ENCODE data around the gene HID1.

HID1 gene

DNA sequence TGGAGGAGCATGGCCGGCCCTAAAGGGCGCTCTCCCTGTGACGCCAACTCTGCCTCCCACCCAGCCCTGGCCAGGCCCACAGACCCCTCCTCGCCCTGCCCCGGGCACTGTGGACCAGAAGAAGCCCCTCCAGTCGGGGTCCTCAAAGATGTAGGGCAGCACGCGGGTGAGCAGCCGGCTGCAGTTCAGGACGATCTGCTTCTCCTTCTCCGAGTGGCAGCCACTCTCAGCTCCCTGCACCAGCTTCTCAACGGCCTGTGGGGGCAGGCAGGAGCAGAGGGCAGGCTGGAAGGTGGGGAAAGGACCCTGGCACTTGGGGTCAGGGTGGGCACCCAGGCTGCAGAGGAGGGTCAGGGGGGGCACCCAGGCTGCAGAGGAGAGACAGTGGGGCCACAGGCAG, 8.9 kb downstream of the HID1 start:
- H3K9me3 Mint-ChIP-seq = no peaks in the 10 kb centered on the region
- no peak overlapping the region for H3K27ac Mint-ChIP-seq
- no peak overlapping the region for H3K4me3 Mint-ChIP-seq
- H3K27me3 Mint-ChIP-seq = no peaks in the 10 kb centered on the region
- H3K36me3 Mint-ChIP-seq = no peaks in the 10 kb centered on the region
- peaks cover 4% of the 10 kb centered on the region for H3K4me1 Mint-ChIP-seq

DNA sequence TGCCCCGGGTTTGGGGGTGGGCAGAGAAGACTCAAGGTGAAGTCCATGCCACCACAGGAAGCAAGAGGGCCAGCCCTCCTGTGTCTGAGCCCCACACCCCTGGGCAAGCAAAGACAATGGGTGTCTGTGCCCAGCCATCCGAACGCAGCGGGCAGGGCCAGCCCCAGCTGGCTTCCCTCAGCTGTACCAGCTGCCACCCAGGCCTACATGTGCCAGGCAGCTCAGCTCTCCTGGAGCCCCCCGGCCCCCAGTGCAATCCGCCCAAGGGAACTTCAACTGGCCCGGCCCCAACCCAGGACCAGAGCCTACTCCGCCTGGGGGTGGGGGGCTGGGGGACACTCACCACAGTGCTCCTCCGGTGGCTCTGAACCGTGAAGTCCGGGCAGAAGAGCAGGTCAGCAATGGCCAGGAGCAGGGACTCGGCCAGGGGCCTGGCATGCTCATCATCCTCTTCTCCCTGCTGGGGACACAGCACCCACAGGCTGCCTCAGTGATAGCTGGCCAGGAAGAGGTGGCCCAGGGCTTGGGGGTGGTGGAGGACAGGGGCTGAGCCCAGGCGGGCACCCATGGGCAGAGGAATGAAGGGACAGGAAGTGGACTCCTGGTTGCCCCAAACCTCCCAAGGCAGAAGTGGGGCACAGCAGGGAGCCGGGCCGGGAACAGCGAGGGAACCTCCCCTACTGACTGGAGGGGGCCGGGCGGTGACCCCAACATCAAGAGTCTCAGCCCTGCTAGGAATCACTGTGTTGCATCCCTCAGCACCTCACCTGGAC, 9.8 kb downstream of the HID1 start:
- H3K4me1 Mint-ChIP-seq = peaks cover 4% of the 10 kb centered on the region
- H3K27ac Mint-ChIP-seq = no peak overlapping the region
- no peak overlapping the region for H3K4me3 Mint-ChIP-seq
- H3K9me3 Mint-ChIP-seq = no peaks in the 10 kb centered on the region
- H3K36me3 Mint-ChIP-seq = no peaks in the 10 kb centered on the region
- no peaks in the 10 kb centered on the region for H3K27me3 Mint-ChIP-seq

DNA sequence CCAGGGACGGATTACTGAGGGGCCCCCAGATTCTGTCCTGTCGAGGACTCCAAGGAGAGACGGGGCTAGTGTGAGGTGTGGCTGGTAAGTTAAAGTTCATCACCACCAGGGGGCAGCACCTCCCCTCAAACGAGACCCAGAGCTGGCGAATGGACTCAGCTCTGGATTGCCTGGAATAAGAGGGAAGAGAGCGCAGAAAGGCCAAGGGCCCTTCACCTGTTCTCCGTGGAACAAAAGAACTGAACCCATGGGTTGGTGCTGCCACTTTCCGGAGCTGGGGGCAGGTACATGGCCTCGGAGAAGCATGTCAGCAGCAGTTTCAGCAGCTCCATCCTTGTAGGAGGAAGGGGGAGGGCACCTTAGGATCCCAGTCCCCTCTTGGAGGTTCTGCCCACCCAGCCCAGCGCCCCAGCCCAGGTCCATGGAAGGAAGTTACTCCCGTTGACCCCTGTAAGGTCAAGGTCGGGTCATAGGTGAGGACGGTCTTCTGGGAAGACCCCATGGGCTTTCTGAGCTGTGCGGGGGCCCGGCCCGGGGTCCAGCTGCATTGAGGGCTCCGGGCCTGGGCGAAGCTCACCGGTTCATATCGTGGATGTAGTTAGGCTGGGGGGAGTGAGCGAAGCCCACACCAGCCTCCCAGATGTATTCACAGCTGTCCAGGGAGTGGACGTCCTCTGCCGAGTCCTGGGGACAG, 10.8 kb downstream of the HID1 start:
- no peak overlapping the region for H3K4me3 Mint-ChIP-seq
- peaks cover 4% of the 10 kb centered on the region for H3K4me1 Mint-ChIP-seq
- H3K9me3 Mint-ChIP-seq = no peaks in the 10 kb centered on the region
- no peaks in the 10 kb centered on the region for H3K36me3 Mint-ChIP-seq
- H3K27me3 Mint-ChIP-seq = no peaks in the 10 kb centered on the region
- no peak overlapping the region for H3K27ac Mint-ChIP-seq

DNA sequence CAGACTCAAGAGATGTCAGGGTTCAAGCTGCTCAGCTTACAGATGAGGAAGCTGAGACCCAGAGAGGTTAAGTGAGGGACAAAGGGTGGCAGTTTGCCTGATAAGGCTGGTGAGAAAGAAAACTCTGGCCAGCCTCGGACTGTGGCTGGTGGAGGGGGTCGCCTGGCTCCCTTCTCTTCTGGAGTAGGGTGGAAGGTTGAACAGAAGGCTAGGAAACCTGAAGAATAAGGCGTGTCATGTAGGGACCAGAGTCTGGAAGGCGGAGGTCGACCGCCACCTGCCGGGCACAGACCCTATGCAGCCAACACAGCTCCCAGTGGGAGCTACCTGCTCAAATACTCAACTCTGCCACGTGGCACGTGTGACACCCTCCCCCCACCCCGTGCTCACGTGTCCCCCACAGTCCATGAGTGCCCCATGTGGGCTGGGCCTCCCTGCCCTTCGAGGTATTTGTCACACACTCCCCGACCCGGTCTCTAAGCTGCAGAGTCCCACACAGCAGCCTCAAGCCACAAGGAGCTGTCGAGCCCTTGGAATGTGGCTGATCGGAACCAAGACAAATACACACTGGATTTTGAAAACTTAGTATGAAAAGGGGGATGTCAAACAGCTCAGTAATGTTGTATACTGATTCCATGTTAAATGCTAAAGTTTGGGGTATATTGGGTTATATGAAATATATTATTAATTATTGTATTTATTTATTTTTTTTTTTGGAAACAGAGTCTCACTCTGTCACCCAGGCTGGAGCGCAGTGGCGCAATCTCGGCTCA, 11.8 kb downstream of the HID1 start:
- no peaks in the 10 kb centered on the region for H3K27me3 Mint-ChIP-seq
- H3K9me3 Mint-ChIP-seq = no peaks in the 10 kb centered on the region
- no peak overlapping the region for H3K27ac Mint-ChIP-seq
- H3K36me3 Mint-ChIP-seq = no peaks in the 10 kb centered on the region
- H3K4me3 Mint-ChIP-seq = no peak overlapping the region
- H3K4me1 Mint-ChIP-seq = peaks cover 4% of the 10 kb centered on the region

DNA sequence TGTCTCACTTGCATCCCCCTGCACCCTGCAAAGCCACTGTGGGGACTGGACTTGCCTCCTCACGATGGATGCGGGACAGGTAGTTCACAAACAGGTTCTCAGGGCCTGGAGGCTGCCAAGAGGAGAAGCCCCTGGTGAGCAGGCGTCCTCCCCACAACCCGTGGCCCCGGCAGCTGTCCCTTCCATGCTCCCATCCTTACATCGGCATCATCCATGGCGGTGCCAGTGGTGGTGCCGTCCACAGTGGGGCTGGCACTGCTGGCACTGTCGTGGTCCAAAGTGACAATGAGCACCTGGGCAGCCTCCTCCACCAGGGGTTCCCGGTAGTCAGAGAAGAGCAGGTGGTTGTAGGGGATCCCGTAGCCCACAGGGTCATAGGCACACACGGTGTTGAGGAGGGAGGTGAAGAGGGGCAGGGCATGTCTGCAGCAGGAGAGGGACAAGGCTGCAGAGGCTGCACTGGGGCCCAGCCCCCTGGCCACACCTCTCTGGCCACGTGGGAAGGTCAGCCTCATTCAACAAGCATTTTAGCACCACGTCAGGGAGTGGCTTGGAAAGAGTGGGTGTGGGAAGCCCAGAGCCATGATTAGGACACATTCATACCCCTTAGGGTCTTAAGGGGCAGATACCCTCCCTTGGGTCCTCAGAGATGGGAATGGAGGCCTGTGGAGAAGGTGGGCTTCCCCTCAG, 12.6 kb downstream of the HID1 start:
- Mint-ChIP-seq H3K4me3 (no peak overlapping the region), H3K27me3 (no peaks in the 10 kb centered on the region), H3K27ac (no peak overlapping the region), H3K4me1 (peaks cover 4% of the 10 kb centered on the region), H3K36me3 (no peaks in the 10 kb centered on the region), H3K9me3 (no peaks in the 10 kb centered on the region)

- Mint-ChIP-seq H3K27me3 (no peaks in the 10 kb centered on the region), H3K27ac (no peak overlapping the region), H3K9me3 (no peaks in the 10 kb centered on the region), H3K4me1 (peaks cover 4% of the 10 kb centered on the region), H3K36me3 (no peaks in the 10 kb centered on the region), H3K4me3 (no peak overlapping the region)
These were observed 14.4 kb downstream of the HID1 start for GRCh38 chr17:74957935-74958740.

DNA sequence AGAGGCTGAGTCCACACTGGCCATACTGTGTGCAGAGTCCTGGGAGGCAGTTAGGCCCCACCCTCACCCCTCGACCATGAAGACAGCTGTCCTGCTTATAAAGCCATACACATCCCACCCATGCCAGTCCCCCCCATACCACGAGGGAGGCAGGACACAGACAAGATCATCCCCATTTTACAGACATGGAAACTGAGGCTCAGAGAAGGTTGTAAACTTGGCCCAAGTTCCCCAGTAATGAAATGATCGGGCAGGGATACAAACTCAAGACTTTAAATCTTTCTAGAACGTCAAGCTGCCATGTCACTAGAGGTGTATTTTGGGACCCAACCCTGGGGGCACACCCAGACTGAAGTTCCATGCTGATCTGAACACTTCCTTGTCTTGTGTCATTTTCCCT, 16.5 kb downstream of the HID1 start:
- Mint-ChIP-seq H3K4me1 (no peaks in the 10 kb centered on the region), H3K27me3 (no peaks in the 10 kb centered on the region), H3K36me3 (no peaks in the 10 kb centered on the region), H3K9me3 (no peaks in the 10 kb centered on the region), H3K27ac (no peak overlapping the region), H3K4me3 (no peak overlapping the region)

- Mint-ChIP-seq H3K9me3 (no peaks in the 10 kb centered on the region), H3K36me3 (no peaks in the 10 kb centered on the region), H3K27ac (no peak overlapping the region), H3K27me3 (no peaks in the 10 kb centered on the region), H3K4me3 (no peak overlapping the region), H3K4me1 (no peaks in the 10 kb centered on the region)
These were observed 17.7 kb downstream of the HID1 start for GRCh38 chr17:74954665-74955421.

DNA sequence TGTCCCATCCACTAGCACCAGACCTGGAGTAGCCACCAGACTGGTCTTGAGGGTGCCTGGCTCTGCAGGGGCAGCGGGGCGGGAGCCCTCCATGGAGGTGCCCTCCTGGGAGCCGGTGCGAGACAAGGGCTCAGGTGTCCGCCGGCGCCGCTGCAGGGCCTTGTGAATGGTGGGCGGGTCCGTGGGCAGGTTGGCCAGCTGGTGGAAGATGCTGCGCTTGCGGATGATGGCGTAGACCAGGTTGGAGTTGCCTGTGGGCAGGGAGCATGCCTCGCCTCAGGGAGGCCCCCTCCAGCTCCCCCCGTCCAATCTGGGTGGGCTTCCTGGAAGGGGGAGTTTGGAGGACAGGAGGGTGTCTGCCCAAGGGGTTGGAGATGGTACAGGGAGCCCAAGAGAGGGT, 18.4 kb downstream of the HID1 start:
- H3K36me3 Mint-ChIP-seq = no peaks in the 10 kb centered on the region
- no peaks in the 10 kb centered on the region for H3K27me3 Mint-ChIP-seq
- no peaks in the 10 kb centered on the region for H3K4me1 Mint-ChIP-seq
- H3K27ac Mint-ChIP-seq = no peak overlapping the region
- H3K9me3 Mint-ChIP-seq = no peaks in the 10 kb centered on the region
- H3K4me3 Mint-ChIP-seq = no peak overlapping the region

DNA sequence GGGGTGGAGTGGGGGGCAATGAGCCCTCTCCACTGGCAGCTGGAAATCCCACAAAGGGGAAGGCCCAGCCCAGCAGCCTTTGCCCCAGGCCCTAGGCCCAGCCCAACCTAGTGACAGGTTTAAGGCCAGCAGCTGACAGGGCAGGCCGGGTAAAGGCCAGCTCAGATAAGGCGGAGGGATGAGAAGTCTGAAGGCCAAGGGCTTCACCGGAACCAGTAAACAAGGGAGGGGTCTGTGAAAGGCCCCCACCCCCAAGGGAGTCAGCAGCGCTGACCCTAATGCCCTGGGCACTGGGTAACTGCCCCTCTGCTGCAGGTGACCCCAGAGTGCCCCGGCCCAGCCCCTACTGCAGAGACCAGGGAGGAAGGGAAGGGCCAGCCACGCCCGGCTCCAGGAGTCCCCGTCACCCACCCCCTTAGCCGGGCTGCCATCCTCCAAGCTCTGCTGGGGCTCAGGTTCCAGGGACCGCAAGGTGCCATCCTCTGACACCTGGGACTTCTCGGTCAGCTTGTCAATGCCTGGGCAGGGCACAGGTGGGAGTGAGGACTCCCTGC, 19.3 kb downstream of the HID1 start:
- H3K4me1 Mint-ChIP-seq = no peaks in the 10 kb centered on the region
- no peaks in the 10 kb centered on the region for H3K27me3 Mint-ChIP-seq
- no peaks in the 10 kb centered on the region for H3K9me3 Mint-ChIP-seq
- H3K4me3 Mint-ChIP-seq = no peak overlapping the region
- no peak overlapping the region for H3K27ac Mint-ChIP-seq
- H3K36me3 Mint-ChIP-seq = no peaks in the 10 kb centered on the region

DNA sequence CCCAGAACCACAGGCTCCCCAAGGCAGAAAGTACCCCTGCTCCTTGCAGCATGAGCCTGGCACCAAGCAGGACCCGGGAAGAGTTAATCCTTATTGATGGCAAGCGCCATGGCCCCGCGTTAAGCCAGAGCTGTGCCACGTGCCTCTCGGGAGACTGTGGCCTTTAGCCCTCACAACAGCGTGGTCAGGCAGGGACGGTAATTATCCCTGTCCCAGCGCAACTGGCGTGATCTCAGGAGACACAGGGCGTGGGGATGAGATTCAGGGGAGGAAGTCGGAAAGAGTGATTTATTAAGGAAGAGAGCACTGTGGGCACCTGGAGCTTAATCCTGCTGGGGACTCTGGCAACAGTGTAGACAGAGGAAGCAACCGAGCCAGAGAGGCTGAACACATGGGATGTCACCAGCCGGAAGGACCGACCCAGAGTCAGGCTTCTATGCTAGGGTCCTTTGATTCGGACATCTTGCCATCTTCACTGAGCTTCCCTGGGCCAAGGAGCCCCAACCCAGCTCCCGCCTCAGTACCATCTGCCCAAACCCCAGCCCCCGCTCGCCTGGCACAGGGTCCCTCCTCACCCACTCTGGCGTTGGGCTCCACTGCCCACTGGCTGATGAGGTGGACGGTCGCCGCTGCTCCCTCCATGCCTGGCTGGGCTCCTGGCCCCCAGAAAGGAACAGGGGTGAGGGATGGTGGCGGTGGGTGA, 20.0 kb downstream of the HID1 start:
- no peaks in the 10 kb centered on the region for H3K27me3 Mint-ChIP-seq
- no peak overlapping the region for H3K4me3 Mint-ChIP-seq
- H3K9me3 Mint-ChIP-seq = no peaks in the 10 kb centered on the region
- no peak overlapping the region for H3K27ac Mint-ChIP-seq
- H3K4me1 Mint-ChIP-seq = no peaks in the 10 kb centered on the region
- no peaks in the 10 kb centered on the region for H3K36me3 Mint-ChIP-seq

GRCh38 chr17:74951680-74952421, 20.7 kb downstream of the HID1 start:
- Mint-ChIP-seq H3K4me3 (no peak overlapping the region), H3K27me3 (no peaks in the 10 kb centered on the region), H3K36me3 (no peaks in the 10 kb centered on the region), H3K27ac (no peak overlapping the region), H3K4me1 (no peaks in the 10 kb centered on the region), H3K9me3 (no peaks in the 10 kb centered on the region)

DNA sequence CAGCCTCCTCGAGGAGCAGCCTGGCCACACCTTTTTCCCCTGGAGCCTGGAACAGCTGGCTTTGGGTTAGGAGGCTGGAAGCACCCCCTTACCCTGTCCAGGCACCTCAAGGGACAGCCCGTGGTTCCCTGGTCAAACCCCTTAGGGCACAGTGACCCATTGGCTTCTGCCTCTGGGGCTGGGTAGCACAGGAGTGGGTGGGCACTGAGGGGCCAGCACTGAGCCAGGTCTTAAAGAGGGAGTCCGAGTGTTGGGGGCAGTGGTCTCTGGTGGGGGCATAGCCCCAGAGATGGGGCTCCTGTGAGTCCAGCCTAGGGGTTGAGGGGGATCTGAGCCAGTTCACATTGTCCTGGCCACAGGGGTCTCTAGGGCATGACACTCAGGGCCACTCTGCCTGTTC, 21.5 kb downstream of the HID1 start:
- Mint-ChIP-seq H3K27me3 (no peaks in the 10 kb centered on the region), H3K9me3 (no peaks in the 10 kb centered on the region), H3K4me1 (no peaks in the 10 kb centered on the region), H3K36me3 (no peaks in the 10 kb centered on the region), H3K4me3 (no peak overlapping the region), H3K27ac (no peak overlapping the region)
